Gastroesophageal sphincter (tissue), 3 donors: ENCODE measurements around the gene HDAC11.

Experiments used
- CTCF ChIP-seq, 4 experiments: fragments of 200-600 bp in 2 of 4; fragments of 450-650 bp in 2 of 4; sonication (generic) in 1 of 4; IDR thresholded peaks; one replicate each; pipeline ENCODE4 v1.5.1; 2017 to 2019; ENCODE audit warnings: antibody characterized with exemption in 4 of 4, mild to moderate bottlenecking in 2 of 4, moderate library complexity in 2 of 4
- EP300 ChIP-seq: sonication (generic); formaldehyde crosslinking; IDR thresholded peaks from one replicate; pipeline ENCODE4 v1.6.1; 2017; ENCODE audit warnings: antibody characterized with exemption, mild to moderate bottlenecking
- POLR2A ChIP-seq, 2 donors: fragments of 450-650 bp; IDR thresholded peaks; one replicate each; pipeline ENCODE4 v1.6.1; 2017; ENCODE audit warnings: antibody characterized with exemption in 2 of 2, mild to moderate bottlenecking in 2 of 2, moderate library complexity in 1 of 2

GRCh38 chr3:13501521-13501920 lies 21.4 kb downstream of the HDAC11 start:
- no peak for TF ChIP-seq CTCF (IDR thresholded peaks at IDR 0.05)
- TF ChIP-seq EP300, result no peak
- no peak for TF ChIP-seq POLR2A (IDR thresholded peaks at IDR 0.05)
